Cardiac muscle cell (in vitro differentiated cells and primary cell): Measurements from ENCODE around the gene GHR. TPM values are rescaled to one million over a fixed set of nuclear protein-coding genes. Genes with fewer than 3 reads are reported as not detected.

ENCODE experiments used
- DNase-seq, 2 donors: peaks; one replicate each; pipeline versions ENCODE4 v3.0.0 to v3.0.0-alpha.2; 2010 to 2017; ENCODE audit warnings: low read depth in 1 of 2, low spot score in 1 of 2
- H3K27ac ChIP-seq: fragments of 200-600 bp; sonication (generic); 2 replicates; pipeline ENCODE4 v1.5.1; 2016
- H3K27me3 ChIP-seq: fragments of 200-600 bp; sonication (generic); 2 replicates; pipeline ENCODE4 v1.6.0; 2016; ENCODE audit warnings: control low read depth
- H3K36me3 ChIP-seq: fragments of 200-600 bp; sonication (generic); 2 replicates; pipeline ENCODE4 v1.5.1; 2016; ENCODE audit warnings: control low read depth
- H3K4me1 ChIP-seq: fragments of 200-600 bp; sonication (generic); 2 replicates; pipeline ENCODE4 v1.8.1; 2017; ENCODE audit warnings: low read depth, mild to moderate bottlenecking, mixed run types
- H3K4me3 ChIP-seq: fragments of 200-600 bp; sonication (generic); 2 replicates; pipeline ENCODE4 v1.5.1; 2016; ENCODE audit warnings: mild to moderate bottlenecking
- H3K9me3 ChIP-seq: fragments of 200-600 bp; sonication (generic); 2 replicates; pipeline ENCODE4 v1.5.1; 2017; ENCODE audit warnings: low read depth, mild to moderate bottlenecking, control low read depth
- polyA plus RNA-seq: library from polyadenylated mRNA; unstranded; fragments of >200 nt; fragmentation: Nextera tagmentation; extraction: Ambion mirVana; gene quantifications from 2 replicates; pipeline ENCODE4 v1.2.1, GENCODE V29; 2016
- total RNA-seq: library from RNA; depleted of rRNA; stranded (reverse); fragments of >200 nt; gene quantifications from 2 replicates; pipeline ENCODE4 v1.2.3, GENCODE V29; 2016
- TF ChIP-seq, protein P1 (sequence below): IDR thresholded peaks from 2 replicates; pipeline ENCODE4 v1.5.1; 2012; ENCODE audit warnings: low read depth, mild to moderate bottlenecking, low read length

The GHR gene
- total and polyA plus RNA-seq, 2 experiments from 2014 or later: 2.9 to 3.9 TPM

DNA sequence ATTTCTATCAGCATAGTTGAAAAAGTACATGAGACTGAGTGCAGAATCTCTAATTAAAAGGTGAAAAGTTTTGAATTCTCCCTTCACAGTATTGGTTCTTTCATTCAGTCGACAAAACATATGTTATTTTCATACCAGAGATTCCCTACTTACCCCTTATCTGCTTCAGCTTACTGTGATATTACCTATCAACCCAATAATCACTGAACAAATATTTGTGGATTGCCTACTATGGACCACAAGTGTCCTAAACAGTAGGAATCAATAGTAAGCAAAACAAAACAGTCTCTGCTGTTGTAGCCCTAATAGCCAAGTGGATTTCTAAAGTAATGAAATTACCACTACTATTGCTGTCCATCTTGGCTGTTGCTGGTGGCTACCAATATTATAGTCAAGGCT is 344.9 kb downstream of the GHR start:
- Histone ChIP-seq H3K36me3 (no peaks in the 10 kb centered on the region), H3K9me3 (no peaks in the 10 kb centered on the region), H3K4me1 (no peaks in the 10 kb centered on the region), H3K27ac (no peak overlapping the region), H3K27me3 (no peaks in the 10 kb centered on the region), H3K4me3 (no peak overlapping the region)
- no peak for DNase-seq
- TF ChIP-seq, protein P1, sequence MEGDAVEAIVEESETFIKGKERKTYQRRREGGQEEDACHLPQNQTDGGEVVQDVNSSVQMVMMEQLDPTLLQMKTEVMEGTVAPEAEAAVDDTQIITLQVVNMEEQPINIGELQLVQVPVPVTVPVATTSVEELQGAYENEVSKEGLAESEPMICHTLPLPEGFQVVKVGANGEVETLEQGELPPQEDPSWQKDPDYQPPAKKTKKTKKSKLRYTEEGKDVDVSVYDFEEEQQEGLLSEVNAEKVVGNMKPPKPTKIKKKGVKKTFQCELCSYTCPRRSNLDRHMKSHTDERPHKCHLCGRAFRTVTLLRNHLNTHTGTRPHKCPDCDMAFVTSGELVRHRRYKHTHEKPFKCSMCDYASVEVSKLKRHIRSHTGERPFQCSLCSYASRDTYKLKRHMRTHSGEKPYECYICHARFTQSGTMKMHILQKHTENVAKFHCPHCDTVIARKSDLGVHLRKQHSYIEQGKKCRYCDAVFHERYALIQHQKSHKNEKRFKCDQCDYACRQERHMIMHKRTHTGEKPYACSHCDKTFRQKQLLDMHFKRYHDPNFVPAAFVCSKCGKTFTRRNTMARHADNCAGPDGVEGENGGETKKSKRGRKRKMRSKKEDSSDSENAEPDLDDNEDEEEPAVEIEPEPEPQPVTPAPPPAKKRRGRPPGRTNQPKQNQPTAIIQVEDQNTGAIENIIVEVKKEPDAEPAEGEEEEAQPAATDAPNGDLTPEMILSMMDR: no peak

DNA sequence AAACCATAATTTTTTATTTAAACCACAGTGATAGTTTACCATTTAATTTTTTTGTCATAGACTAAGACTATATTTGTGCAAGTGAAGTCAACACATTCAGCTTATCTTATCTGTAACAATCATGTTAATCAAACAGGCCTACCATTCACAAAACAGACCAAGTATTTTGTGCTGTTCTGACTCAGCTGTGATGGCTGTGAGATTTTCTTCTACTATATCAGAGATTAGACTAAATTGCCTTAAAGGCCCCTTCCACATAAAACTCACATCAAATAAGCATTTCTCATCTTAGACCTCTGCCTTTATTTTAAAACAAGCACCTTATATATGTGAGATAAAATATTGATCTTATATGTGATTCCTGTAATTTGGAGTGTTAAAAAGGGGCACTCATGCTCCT is 346.8 kb downstream of the GHR start:
- no peak overlapping the region for H3K4me3 ChIP-seq
- H3K9me3 ChIP-seq: no peaks in the 10 kb centered on the region
- H3K27ac ChIP-seq: no peak overlapping the region
- no peaks in the 10 kb centered on the region for H3K27me3 ChIP-seq
- TF ChIP-seq, protein P1: no peak
- no peak for DNase-seq
- H3K4me1 ChIP-seq: no peaks in the 10 kb centered on the region
- H3K36me3 ChIP-seq: no peaks in the 10 kb centered on the region
